PC-9 (cell line): ENCODE data around the gene PDE4D. TPM values are rescaled to one million over a fixed set of nuclear protein-coding genes. Genes with fewer than 3 reads are reported as not detected.

Experiments
- BruUV-seq: library from RNA; stranded (reverse); fragments of 400-500 nt; replicated peaks from 2 replicates; lab custom pipeline; 2021; lab: Mats Ljungman, UMichigan
- CTCF ChIA-PET: fragments of 300-600 bp; sonication (Branson Sonifier 250); formaldehyde crosslinking; loops from one replicate; lab custom pipeline; 2022; ENCODE audit warnings: antibody characterized with exemption; lab: Charles Lee
- POLR2A ChIA-PET: fragments of 300-600 bp; sonication (Branson Sonifier 250); formaldehyde crosslinking; loops from one replicate; lab custom pipeline; 2022; ENCODE audit warnings: antibody characterized with exemption; ENCODE audit not compliant: unreplicated experiment; lab: Charles Lee
- DNase-seq, 2 experiments: peaks; one replicate each; pipeline versions ENCODE4 v3.0.0 to v3.0.0-alpha.2; 2015 to 2022; ENCODE audit warnings: mixed read lengths in 1 of 2
- H2AFZ ChIP-seq: fragments of 200-600 bp; sonication (generic); 2 replicates; pipeline ENCODE4 v1.8.1; 2017; ENCODE audit warnings: antibody characterized with exemption
- H3F3A ChIP-seq: fragments of 200-600 bp; sonication (generic); 2 replicates; pipeline ENCODE4 v1.8.1; 2017; ENCODE audit warnings: antibody characterized with exemption, mild to moderate bottlenecking, low read depth; ENCODE audit not compliant: insufficient read depth
- H3K27ac ChIP-seq: fragments of 200-600 bp; sonication (generic); 2 replicates; pipeline ENCODE4 v1.6.1; 2016; ENCODE audit warnings: mixed run types
- H3K27me3 ChIP-seq: fragments of 200-600 bp; sonication (generic); 2 replicates; pipeline ENCODE4 v1.6.1; 2016; ENCODE audit warnings: low read depth, mixed run types; ENCODE audit not compliant: insufficient read depth
- H3K36me3 ChIP-seq: fragments of 200-600 bp; sonication (generic); 2 replicates; pipeline ENCODE4 v1.6.1; 2016; ENCODE audit warnings: low read depth, mixed run types
- H3K4me1 ChIP-seq: fragments of 200-600 bp; sonication (generic); replicated peaks from 2 replicates; pipeline ENCODE4 v1.6.1; 2016; ENCODE audit warnings: mixed run types; ENCODE audit not compliant: insufficient read depth
- H3K4me2 ChIP-seq: fragments of 200-600 bp; sonication (generic); 2 replicates; pipeline ENCODE4 v1.6.1; 2017; ENCODE audit warnings: mixed run types
- H3K4me3 ChIP-seq: fragments of 200-600 bp; sonication (generic); 2 replicates; pipeline ENCODE4 v1.6.1; 2016; ENCODE audit warnings: mixed run types
- H3K79me2 ChIP-seq: fragments of 200-600 bp; sonication (generic); 2 replicates; pipeline ENCODE4 v1.6.1; 2017; ENCODE audit warnings: low read depth, mixed run types
- H3K9me2 ChIP-seq: fragments of 200-600 bp; sonication (generic); 2 replicates; pipeline ENCODE4 v1.8.1; 2017; ENCODE audit warnings: mild to moderate bottlenecking; ENCODE audit not compliant: insufficient read depth
- H3K9me3 ChIP-seq: fragments of 200-600 bp; sonication (generic); 2 replicates; pipeline ENCODE4 v1.8.1; 2016; ENCODE audit warnings: low read depth; ENCODE audit not compliant: insufficient read depth
- H4K20me1 ChIP-seq: fragments of 200-600 bp; sonication (generic); 2 replicates; pipeline ENCODE4 v1.8.1; 2017; ENCODE audit not compliant: insufficient read depth
- EZH2 ChIP-seq: fragments of 200-600 bp; sonication (generic); IDR thresholded peaks from 2 replicates; pipeline ENCODE4 v1.8.0; 2017; ENCODE audit warnings: antibody characterized with exemption, low read depth
- intact Hi-C: fragments of 100-400 bp; cut with micrococcal nuclease; formaldehyde crosslinking; loops from one replicate; pipeline ENCODE4 v1.10.0; 2022; ENCODE audit not compliant: unreplicated experiment
- total RNA-seq: library from RNA; stranded (reverse); gene quantifications from 2 replicates; pipeline ENCODE4 v1.2.3, GENCODE V29; 2021
- TF ChIP-seq, protein P1 (sequence below): fragments of 200-600 bp; sonication (generic); conservative IDR thresholded peaks from 2 replicates; pipeline ENCODE4 v1.6.1; 2017; ENCODE audit warnings: mixed run types, antibody characterized with exemption, mild to moderate bottlenecking, moderate library complexity

The PDE4D gene
- total RNA-seq, 1 experiment from 2014 or later: 9.8 TPM

DNA sequence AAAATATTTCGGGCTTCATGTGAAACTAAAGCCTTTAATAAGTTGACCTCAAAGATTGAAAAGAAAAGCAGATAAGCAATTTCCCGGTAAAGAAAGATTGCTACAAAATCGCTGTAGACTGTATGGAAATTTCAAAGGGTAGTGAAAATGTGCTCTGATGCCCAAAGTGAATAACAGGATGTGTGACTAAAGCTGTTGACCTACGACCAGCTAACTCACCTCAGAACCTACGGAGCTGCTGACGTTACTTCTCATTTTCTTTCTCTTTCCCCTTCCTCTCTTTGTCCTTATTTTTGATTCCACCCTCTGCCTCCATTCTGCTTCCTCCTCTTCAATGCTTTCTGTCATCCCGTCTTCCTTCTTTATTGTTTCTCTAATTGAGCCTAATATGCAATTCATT, 103.2 kb downstream of the PDE4D start:
- no peak for DNase-seq
- Histone ChIP-seq H3K4me1 (peaks cover 56% of the 10 kb centered on the region), H3K27ac (no peak overlapping the region), H3K27me3 (no peaks in the 10 kb centered on the region), H3K79me2 (no peaks in the 10 kb centered on the region), H3K9me2 (no peaks in the 10 kb centered on the region), H4K20me1 (no peaks in the 10 kb centered on the region), H3K4me2 (no peak overlapping the region), H3F3A (peaks cover 32% of the 10 kb centered on the region), H3K9me3 (peaks cover 5% of the 10 kb centered on the region; the same call in 1 of the 2 replicates), H2AFZ (no peak overlapping the region), H3K36me3 (peaks cover 3% of the 10 kb centered on the region; the same call in 1 of the 2 replicates), H3K4me3 (no peak overlapping the region)
- intact Hi-C loops: loop anchor here (10.0 kb wide), 1 partner anchor 46 kb away; no protein-coding TSS in a partner anchor
- no TSS peak for BruUV-seq
- TF ChIP-seq EZH2: no peak
- TF ChIP-seq, protein P1, sequence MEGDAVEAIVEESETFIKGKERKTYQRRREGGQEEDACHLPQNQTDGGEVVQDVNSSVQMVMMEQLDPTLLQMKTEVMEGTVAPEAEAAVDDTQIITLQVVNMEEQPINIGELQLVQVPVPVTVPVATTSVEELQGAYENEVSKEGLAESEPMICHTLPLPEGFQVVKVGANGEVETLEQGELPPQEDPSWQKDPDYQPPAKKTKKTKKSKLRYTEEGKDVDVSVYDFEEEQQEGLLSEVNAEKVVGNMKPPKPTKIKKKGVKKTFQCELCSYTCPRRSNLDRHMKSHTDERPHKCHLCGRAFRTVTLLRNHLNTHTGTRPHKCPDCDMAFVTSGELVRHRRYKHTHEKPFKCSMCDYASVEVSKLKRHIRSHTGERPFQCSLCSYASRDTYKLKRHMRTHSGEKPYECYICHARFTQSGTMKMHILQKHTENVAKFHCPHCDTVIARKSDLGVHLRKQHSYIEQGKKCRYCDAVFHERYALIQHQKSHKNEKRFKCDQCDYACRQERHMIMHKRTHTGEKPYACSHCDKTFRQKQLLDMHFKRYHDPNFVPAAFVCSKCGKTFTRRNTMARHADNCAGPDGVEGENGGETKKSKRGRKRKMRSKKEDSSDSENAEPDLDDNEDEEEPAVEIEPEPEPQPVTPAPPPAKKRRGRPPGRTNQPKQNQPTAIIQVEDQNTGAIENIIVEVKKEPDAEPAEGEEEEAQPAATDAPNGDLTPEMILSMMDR: no peak
- CTCF ChIA-PET: no interaction called here
- POLR2A ChIA-PET: interaction anchor here (0.7 kb wide), 1 partner anchor 18 kb away, joined by 4 read pairs; no protein-coding TSS in a partner anchor

- Histone ChIP-seq H3K27ac (no peak overlapping the region), H3K4me3 (no peak overlapping the region), H3K9me2 (no peaks in the 10 kb centered on the region), H3F3A (peaks cover 33% of the 10 kb centered on the region), H2AFZ (no peak overlapping the region), H3K9me3 (peaks cover 5% of the 10 kb centered on the region; the same call in 1 of the 2 replicates), H3K27me3 (no peaks in the 10 kb centered on the region), H3K36me3 (peaks cover 4% of the 10 kb centered on the region; the same call in 1 of the 2 replicates), H3K79me2 (no peaks in the 10 kb centered on the region), H4K20me1 (no peaks in the 10 kb centered on the region), H3K4me2 (no peak overlapping the region), H3K4me1 (peaks cover 57% of the 10 kb centered on the region)
- TF ChIP-seq, protein P1: no peak
- TF ChIP-seq EZH2: no peak
- intact Hi-C loops: loop anchor here (10.0 kb wide), 1 partner anchor 45 kb away; no protein-coding TSS in a partner anchor
- no TSS peak for BruUV-seq
- CTCF ChIA-PET: no interaction called here
- POLR2A ChIA-PET: no interaction called here
- DNase-seq: no peak
Observed at GRCh38 chr5:59789894-59790293, 103.6 kb downstream of the PDE4D start.

- intact Hi-C loops: no loop called here
- Histone ChIP-seq H3K27ac (no peak overlapping the region), H3K9me3 (peaks cover 5% of the 10 kb centered on the region; the same call in 1 of the 2 replicates), H3K9me2 (no peaks in the 10 kb centered on the region), H3F3A (peaks cover 33% of the 10 kb centered on the region), H3K4me2 (no peak overlapping the region), H3K79me2 (no peaks in the 10 kb centered on the region), H3K27me3 (no peaks in the 10 kb centered on the region), H3K36me3 (peaks cover 4% of the 10 kb centered on the region; the same call in 1 of the 2 replicates), H4K20me1 (no peaks in the 10 kb centered on the region), H3K4me1 (peaks cover 52% of the 10 kb centered on the region), H2AFZ (no peak overlapping the region), H3K4me3 (no peak overlapping the region)
- no peak for DNase-seq
- no TSS peak for BruUV-seq
- TF ChIP-seq EZH2: no peak
- TF ChIP-seq, protein P1: no peak
- POLR2A ChIA-PET: interaction anchor here (0.6 kb wide), 1 partner anchor 1525 kb away, joined by 4 read pairs; no protein-coding TSS in a partner anchor
- CTCF ChIA-PET: no interaction called here
Observed at GRCh38 chr5:59789197-59789596, 104.3 kb downstream of the PDE4D start.
